HG02610 (cell line): ENCODE results near the gene CUL1.

Source experiments
- ATAC-seq: cut with Tn5 transposase; IDR thresholded peaks from one replicate; pipeline ENCODE4 v1.9.1; 2021; ENCODE audit warnings: mild to moderate bottlenecking, moderate library complexity; ENCODE audit not compliant: unreplicated experiment

CUL1 gene

GRCh38 chr7:148698397-148699023 is at the start of gene CUL1:
CUL1 (plus strand) TSS chr7:148698903; CDS start chr7:148730123, 31,220 bp downstream.
- peak; percentile 72 for ATAC-seq

- no peak for ATAC-seq
These were observed 48.4 kb upstream of the CUL1 start for GRCh38 chr7:148650232-148650858.

GRCh38 chr7:148652773-148653172 is 45.9 kb upstream of the CUL1 start:
- no peak for ATAC-seq

- ATAC-seq, result no peak
These were observed 40.8 kb upstream of the CUL1 start for GRCh38 chr7:148657929-148658328.

GRCh38 chr7:148661471-148661870 is 37.2 kb upstream of the CUL1 start:
- ATAC-seq, result no peak

GRCh38 chr7:148662646-148663045 is 36.1 kb upstream of the CUL1 start:
- no peak for ATAC-seq

- ATAC-seq, result no peak
These were observed 34.4 kb upstream of the CUL1 start for GRCh38 chr7:148664324-148664723.

GRCh38 chr7:148665221-148665620 is 33.5 kb upstream of the CUL1 start:
- no peak for ATAC-seq

GRCh38 chr7:148669927-148670326 is 28.8 kb upstream of the CUL1 start:
- no peak for ATAC-seq

- ATAC-seq, result no peak
These were observed 28.3 kb upstream of the CUL1 start for GRCh38 chr7:148670374-148670773.

- ATAC-seq, result no peak
These were observed 27.9 kb upstream of the CUL1 start for GRCh38 chr7:148670807-148671206.

GRCh38 chr7:148672041-148672440 is 26.7 kb upstream of the CUL1 start:
- ATAC-seq, result no peak

- no peak for ATAC-seq
These were observed 24.0 kb upstream of the CUL1 start for GRCh38 chr7:148674689-148675088.

GRCh38 chr7:148676291-148676690 is 22.4 kb upstream of the CUL1 start:
- ATAC-seq, result no peak

- ATAC-seq, result no peak
These were observed 16.9 kb upstream of the CUL1 start for GRCh38 chr7:148681821-148682220.

- ATAC-seq, result no peak
These were observed 14.3 kb upstream of the CUL1 start for GRCh38 chr7:148684289-148684830.

GRCh38 chr7:148686312-148686937 is 12.3 kb upstream of the CUL1 start:
- no peak for ATAC-seq

GRCh38 chr7:148687555-148687954 is 11.1 kb upstream of the CUL1 start:
- ATAC-seq, result no peak

GRCh38 chr7:148688526-148688925 is 10.2 kb upstream of the CUL1 start:
- no peak for ATAC-seq

GRCh38 chr7:148693651-148694050 is 5.1 kb upstream of the CUL1 start:
- no peak for ATAC-seq

GRCh38 chr7:148694631-148695030 is 4.1 kb upstream of the CUL1 start:
- no peak for ATAC-seq

GRCh38 chr7:148695953-148696352 is 2.8 kb upstream of the CUL1 start:
- ATAC-seq, result no peak
